Prostate gland (tissue), 2 donors: ENCODE measurements around the gene GABBR2.

ENCODE experiments used
- CTCF ChIP-seq, 4 experiments: fragments of 200-600 bp in 2 of 4; fragments of 450-650 bp in 2 of 4; sonication (generic) in 2 of 4; IDR thresholded peaks; 1 replicate in 3 of 4; 2 replicates in 1 of 4; pipeline ENCODE4 v1.5.1; 2016 to 2019; ENCODE audit warnings: antibody characterized with exemption in 4 of 4, mild to moderate bottlenecking in 2 of 4, moderate library complexity in 2 of 4
- POLR2A ChIP-seq: fragments of 450-650 bp; IDR thresholded peaks from one replicate; pipeline ENCODE4 v1.6.1; 2016; ENCODE audit warnings: antibody characterized with exemption, mild to moderate bottlenecking

- TF ChIP-seq POLR2A (no peak), CTCF (IDR thresholded peaks at IDR 0.05) (no peak)
Measured at GRCh38 chr9:98328770-98329169, 380.0 kb downstream of the GABBR2 start.
